Gastroesophageal sphincter (tissue), 3 donors: ENCODE measurements around the gene KLLN.

Experiments used
- CTCF ChIP-seq, 4 experiments: fragments of 200-600 bp in 2 of 4; fragments of 450-650 bp in 2 of 4; sonication (generic) in 1 of 4; IDR thresholded peaks; one replicate each; pipeline ENCODE4 v1.5.1; 2017 to 2019; ENCODE audit warnings: antibody characterized with exemption in 4 of 4, mild to moderate bottlenecking in 2 of 4, moderate library complexity in 2 of 4
- POLR2A ChIP-seq, 2 donors: fragments of 450-650 bp; IDR thresholded peaks; one replicate each; pipeline ENCODE4 v1.6.1; 2017; ENCODE audit warnings: antibody characterized with exemption in 2 of 2, mild to moderate bottlenecking in 2 of 2, moderate library complexity in 1 of 2

- no peak for TF ChIP-seq CTCF (IDR thresholded peaks at IDR 0.05)
- TF ChIP-seq POLR2A (IDR thresholded peaks at IDR 0.05): no peak
Measured at GRCh38 chr10:87864496-87865059, 1.2 kb upstream of the KLLN start.
